Measurements from ENCODE around the gene NET1.

Gene NET1

GRCh38 chr10:5497948-5498730, 85.8 kb downstream of the NET1 start:
- DNase-seq (ENCODE audit: insufficient read length, low spot score) (no peak), FAIRE-seq (no peak)

DNA sequence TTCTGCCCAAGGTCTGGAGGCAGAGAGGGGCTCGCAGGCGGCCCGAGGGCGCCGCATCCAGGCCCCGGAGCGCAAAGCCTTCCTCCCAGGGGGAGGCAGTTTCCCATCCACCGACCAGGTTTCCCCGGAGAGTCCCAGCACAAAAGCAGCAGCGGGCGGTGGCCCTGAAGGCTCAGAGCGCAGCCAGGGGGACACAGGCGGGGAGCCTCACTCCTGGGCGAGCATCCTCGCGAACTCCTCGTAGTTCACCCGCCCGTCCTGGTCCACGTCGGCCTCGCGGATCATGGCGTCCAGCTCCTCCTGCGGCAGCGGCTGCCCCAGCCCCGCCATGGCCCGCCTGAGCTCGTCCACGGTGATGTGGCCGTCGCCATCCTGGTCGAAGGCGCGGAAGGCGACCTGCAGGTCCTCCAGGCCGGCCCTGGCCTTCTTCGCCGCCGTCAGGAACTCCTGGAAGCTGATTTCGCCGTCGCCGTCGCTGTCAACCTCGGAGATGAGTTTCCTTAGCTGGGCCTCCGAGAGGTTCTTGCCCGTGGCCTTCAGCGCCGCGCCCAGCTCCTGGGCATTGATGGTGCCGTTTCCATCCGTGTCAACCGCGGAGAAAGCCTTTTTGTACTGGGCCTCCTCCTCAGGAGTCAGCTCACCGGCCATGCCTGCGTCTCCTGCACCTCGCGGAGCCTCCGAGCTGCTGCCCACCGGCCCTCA, 86.6 kb downstream of the NET1 start:
- FAIRE-seq (no peak), DNase-seq (ENCODE audit: insufficient read length, low spot score) (no peak)

- DNase-seq (ENCODE audit: insufficient read length, low spot score) (no peak), FAIRE-seq (no peak)
Observed at GRCh38 chr10:5499493-5500140, 87.3 kb downstream of the NET1 start, which contains the start of gene CALML5. Gene CALML5 (minus strand): TSS chr10:5499570. CDS start chr10:5499438, 132 bp downstream.

- no peak for FAIRE-seq
- no peak for DNase-seq (ENCODE audit: insufficient read length, low spot score)
Observed at GRCh38 chr10:5500162-5500670, 87.9 kb downstream of the NET1 start.

- no peak for FAIRE-seq
- DNase-seq (ENCODE audit: insufficient read length, low spot score), result no peak
Observed at GRCh38 chr10:5500910-5501309, 88.6 kb downstream of the NET1 start.

DNA sequence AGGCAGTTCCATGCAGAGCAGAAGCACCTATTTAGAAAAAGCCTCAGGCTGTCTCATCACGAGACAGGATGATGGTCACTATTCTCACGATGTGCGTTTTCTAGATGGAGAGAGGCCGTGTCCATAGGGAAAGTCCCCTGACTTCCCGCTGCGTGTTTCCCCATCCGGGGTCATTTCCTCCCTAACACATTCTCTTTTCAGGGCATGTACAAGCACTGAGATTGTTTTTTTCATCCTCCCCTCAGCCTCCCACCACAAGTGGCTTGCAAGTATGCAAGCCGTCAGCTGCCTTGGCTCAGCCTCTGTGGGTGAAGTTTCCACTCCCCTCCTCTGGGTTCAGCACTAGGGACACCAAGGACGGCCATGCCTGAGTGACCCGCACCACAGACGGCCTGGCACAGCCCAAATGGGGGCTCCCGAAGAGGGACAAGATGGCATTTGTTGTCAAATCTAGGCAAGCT, 89.7 kb downstream of the NET1 start:
- FAIRE-seq, result no peak
- no peak for DNase-seq (ENCODE audit: insufficient read length, low spot score)

GRCh38 chr10:5502571-5503476, 90.5 kb downstream of the NET1 start:
- no peak for FAIRE-seq
- no peak for DNase-seq (ENCODE audit: insufficient read length, low spot score)

DNA sequence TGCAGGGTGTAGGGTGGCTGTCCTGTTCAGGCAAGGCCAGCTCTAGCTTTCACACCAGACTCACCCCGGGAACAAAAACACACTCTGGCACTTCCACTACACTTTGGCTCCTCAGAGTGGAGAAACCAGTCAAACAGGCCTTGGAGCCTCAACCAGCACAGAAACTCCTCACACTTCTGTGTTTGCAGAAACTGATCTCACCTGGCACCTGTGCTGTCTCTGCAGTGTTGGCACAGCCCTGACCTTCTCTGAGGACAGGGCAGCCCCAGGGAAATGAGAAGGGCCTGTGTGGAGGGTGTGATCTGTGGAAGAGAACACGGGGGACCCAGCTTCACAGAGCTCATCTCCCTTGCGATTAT, 91.1 kb downstream of the NET1 start:
- FAIRE-seq (no peak), DNase-seq (ENCODE audit: insufficient read length, low spot score) (no peak)

- no peak for DNase-seq (ENCODE audit: insufficient read length, low spot score)
- no peak for FAIRE-seq
Observed at GRCh38 chr10:5504146-5505072, 92.1 kb downstream of the NET1 start.

- FAIRE-seq, result no peak
- DNase-seq (ENCODE audit: insufficient read length, low spot score), result no peak
Observed at GRCh38 chr10:5506246-5506645, 93.9 kb downstream of the NET1 start.

GRCh38 chr10:5506751-5507648, 94.6 kb downstream of the NET1 start:
- no peak for FAIRE-seq
- DNase-seq (ENCODE audit: insufficient read length, low spot score), result no peak

- no peak for DNase-seq (ENCODE audit: insufficient read length, low spot score)
- FAIRE-seq, result no peak
Observed at GRCh38 chr10:5507649-5508131, 95.3 kb downstream of the NET1 start.

GRCh38 chr10:5508161-5508604, 95.8 kb downstream of the NET1 start:
- no peak for FAIRE-seq

More at GRCh38 chr10:5508161-5508604, 95.8 kb downstream of the NET1 start:
- DNase-seq (ENCODE audit: insufficient read length, low spot score), result no peak

Measured in GM19239 (cell line).